Mesodermal cell (in vitro differentiated cells): ENCODE data around the gene MAN2A2.
"Not testable (repeated sequence)": the region's sequence is repeated elsewhere in the genome, so short reads cannot be mapped to it uniquely, and the experiment has no call there.

Experiments
- H3K27ac ChIP-seq: 2 replicates; pipeline ENCODE4 v1.7.0; 2013; ENCODE audit warnings: mild to moderate bottlenecking, low read depth, low read length, moderate library complexity; ENCODE audit not compliant: severe bottlenecking
- H3K36me3 ChIP-seq: 2 replicates; pipeline ENCODE4 v1.7.1; 2013; ENCODE audit warnings: mild to moderate bottlenecking, low read length, moderate library complexity; ENCODE audit not compliant: control insufficient read depth, insufficient read depth
- H3K4me1 ChIP-seq: one replicate; pipeline ENCODE4 v1.7.1; 2013; ENCODE audit warnings: mild to moderate bottlenecking, low read length; ENCODE audit not compliant: insufficient read depth, control insufficient read depth, poor library complexity, severe bottlenecking
- H3K4me3 ChIP-seq: 2 replicates; pipeline ENCODE4 v1.7.0; 2013; ENCODE audit warnings: low read length, control low read depth, mild to moderate bottlenecking; ENCODE audit not compliant: insufficient read depth, poor library complexity, severe bottlenecking; ENCODE audit errors: extremely low read depth
- H3K9me3 ChIP-seq: 2 replicates; pipeline ENCODE4 v1.7.1; 2013; ENCODE audit warnings: mild to moderate bottlenecking, low read length, moderate library complexity; ENCODE audit not compliant: control insufficient read depth
- WGBS, 2 experiments: methylation state at CpG; one replicate each; pipeline ENCODE4 v1.1.5; 2013; ENCODE audit warnings: missing lambda C conversion rate in 2 of 2; ENCODE audit not compliant: insufficient coverage in 2 of 2; 5-methylcytosine and 5-hydroxymethylcytosine counted together

MAN2A2 gene

DNA sequence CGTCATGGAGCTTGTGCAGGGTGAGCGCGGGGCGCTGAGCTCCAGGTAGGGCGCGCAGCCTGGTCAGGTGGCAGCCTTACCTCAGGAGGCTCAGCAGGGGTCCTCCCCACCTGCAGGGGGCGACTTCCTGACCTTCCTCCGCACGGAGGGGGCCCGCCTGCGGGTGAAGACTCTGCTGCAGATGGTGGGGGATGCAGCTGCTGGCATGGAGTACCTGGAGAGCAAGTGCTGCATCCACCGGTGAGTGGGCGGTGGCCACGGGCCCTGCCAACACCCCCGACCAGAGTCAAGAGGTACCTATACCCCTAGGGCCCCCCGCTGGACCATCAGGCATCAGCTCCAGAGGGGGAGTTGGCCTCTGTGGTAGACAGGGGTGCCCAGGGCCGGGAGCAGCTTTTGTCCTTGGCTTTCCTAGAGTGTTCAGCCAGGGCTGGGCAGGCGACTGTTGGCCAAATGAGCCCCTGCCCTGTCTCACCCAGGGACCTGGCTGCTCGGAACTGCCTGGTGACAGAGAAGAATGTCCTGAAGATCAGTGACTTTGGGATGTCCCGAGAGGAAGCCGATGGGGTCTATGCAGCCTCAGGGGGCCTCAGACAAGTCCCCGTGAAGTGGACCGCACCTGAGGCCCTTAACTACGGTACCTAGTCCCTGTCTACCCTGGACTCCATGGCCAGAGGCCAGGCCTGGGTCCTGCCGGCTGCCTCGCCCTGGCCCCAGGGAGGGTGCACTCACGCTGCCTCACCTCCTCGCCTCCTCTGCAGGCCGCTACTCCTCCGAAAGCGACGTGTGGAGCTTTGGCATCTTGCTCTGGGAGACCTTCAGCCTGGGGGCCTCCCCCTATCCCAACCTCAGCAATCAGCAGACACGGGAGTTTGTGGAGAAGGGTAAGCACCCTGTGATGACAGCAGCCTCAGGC is 9.7 kb upstream of the MAN2A2 start:
- 95 to 96% methylated on average over 28 to 29 of the region's 33 CpGs for WGBS, 2 experiments
- no peaks in the 10 kb centered on the region for H3K9me3 ChIP-seq

DNA sequence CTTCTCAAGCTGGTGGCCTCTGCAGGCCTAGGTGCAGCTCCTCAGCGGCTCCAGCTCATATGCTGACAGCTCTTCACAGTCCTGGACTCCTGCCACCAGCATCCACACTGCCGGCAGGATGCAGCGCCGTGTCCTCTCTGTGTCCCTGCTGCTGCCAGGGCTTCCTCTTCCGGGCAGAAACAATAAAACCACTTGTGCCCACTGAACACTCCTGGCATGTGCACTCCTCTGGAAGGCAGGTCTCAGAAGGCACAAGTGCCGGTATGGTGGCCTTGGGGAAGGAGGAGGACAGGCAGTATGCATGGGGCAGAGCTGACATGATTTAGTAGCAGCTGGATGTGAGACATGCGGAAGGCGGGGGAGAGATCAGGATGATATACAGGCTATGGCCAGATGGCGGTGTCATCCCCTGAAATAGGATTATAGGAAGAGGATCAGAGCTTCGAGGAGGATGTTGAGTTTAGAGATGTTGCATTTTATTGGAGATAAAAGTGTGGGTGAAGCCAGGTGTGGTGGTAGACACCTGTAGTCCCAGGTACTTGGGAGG is 7.5 kb upstream of the MAN2A2 start:
- H3K27ac ChIP-seq: no peak overlapping the region
- 86 to 91% methylated on average over 5 to 8 of the region's 10 CpGs for WGBS, 2 experiments
- H3K4me3 ChIP-seq: no peak overlapping the region
- no peaks in the 10 kb centered on the region for H3K9me3 ChIP-seq
- peaks cover 39% of the 10 kb centered on the region for H3K36me3 ChIP-seq
- H3K4me1 ChIP-seq: no peaks in the 10 kb centered on the region

More for the DNA sequence above, 9.7 kb upstream of the MAN2A2 start:
- H3K27ac ChIP-seq: no peak overlapping the region
- no peak overlapping the region for H3K4me3 ChIP-seq
- H3K4me1 ChIP-seq: no peaks in the 10 kb centered on the region
- peaks cover 49% of the 10 kb centered on the region for H3K36me3 ChIP-seq

DNA sequence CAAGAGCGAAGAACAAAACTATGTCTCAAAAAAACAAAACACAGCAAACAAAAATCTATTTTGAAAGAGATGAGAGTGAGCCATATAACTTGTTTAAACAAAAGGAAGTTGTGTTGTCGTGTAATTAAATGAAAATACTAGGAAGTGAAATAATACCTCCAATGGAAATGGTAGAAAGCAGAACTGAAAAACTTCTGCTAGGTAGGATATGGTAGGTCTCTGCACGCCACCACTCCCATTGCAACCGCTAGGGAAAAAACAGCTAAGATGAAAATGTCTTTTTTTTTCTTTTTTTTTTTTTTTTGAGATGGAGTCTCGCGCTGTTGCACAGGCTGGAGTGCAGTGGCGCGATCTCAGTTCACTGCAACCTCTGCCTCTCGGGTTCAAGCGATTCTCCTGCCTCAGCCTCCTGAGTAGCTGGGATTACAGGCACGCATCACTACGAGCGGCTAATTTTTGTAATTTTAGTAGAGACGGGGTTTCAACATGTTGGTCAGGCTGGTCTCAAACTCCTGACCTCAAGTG is 5.9 kb upstream of the MAN2A2 start:
- 85 to 97% methylated on average over 7 to 13 of the region's 14 CpGs for WGBS, 2 experiments
- not testable (repeated sequence) for H3K4me1 ChIP-seq, H3K9me3 ChIP-seq, H3K27ac ChIP-seq, H3K4me3 ChIP-seq
- peaks cover 31% of the 10 kb centered on the region for H3K36me3 ChIP-seq

DNA sequence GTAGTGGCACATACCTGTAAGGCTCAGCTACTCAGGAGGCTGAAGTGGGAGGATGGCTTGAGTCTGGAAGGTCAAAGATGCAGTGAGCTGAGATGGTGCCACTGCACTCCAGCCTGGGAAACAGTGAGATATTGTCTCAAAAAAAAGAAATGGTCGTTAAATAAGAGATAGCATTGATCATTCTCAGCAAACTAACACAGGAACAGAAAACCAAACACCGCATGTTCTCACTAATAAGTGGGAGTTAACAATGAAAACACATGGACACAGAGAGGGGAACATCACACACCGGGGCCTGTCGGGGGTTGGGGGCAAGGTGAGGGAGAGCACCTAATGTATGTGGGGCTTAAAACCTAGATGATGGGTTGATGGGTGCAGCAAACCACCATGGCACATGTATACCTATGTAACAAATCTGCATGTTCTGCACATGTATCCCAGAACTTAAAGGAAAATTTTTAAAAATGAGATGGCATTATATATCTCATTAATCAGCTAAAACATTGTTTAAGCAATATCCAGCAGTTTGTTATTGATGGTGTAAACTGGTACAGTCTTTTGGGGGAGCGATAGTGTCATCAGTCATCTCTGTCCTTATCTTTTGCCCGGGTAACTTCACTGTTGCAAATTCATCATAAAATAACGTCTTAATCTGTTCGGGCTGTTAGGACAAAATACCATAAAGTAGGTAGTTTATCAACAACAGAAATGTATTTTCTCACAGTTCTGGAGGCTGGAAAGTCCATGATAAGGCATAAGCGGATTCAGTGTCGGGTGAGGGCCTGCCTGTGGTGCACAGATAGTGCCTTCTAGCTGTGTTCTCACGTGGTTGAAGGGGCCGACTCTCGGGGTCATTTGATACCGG is 1.7 kb upstream of the MAN2A2 start:
- Histone ChIP-seq H3K4me3 (peak overlapping the region; percentile 49), H3K9me3 (no peaks in the 10 kb centered on the region), H3K27ac (no peak overlapping the region), H3K36me3 (peaks cover 14% of the 10 kb centered on the region), H3K4me1 (no peaks in the 10 kb centered on the region)
- WGBS, 2 experiments: 81 to 89% methylated on average over 2 to 6 of the region's 14 CpGs

DNA sequence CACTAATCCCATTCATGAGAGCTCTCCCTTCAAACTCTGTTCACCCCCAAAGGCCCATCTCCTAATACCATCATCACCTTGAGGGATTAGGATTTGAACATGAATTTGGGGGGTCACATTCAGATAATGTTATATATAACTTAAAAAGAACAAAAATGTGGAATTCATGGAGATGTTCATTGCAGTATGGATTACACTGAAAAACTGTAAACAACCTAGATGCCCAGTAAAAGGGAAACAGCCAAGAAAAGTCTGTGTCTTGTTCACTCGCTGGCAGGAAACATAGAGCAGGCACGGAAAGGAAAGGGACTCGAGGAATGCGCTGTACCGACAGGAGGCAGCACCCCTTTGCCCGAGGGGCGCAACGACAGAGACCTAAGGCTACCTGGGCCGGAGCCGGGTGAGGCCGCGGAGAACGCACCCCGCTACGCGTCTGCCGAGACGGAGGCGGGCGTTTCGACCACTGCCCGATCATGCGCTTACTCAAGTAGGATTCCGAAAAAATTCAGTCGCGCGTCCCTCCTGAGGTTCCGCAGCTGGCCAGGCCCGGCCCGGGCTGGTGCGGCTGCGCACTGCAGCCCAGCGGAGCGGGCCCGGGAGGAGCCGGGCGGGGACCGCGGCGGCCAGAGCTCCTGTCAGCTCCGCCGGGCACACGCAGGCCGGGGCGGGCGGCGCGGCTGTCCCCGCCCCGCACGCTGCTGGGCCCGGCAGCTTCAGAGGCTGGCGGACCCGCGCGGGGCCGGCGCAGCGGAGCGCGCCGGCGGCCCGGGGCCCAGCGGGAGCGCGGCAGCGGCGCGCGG is 862 bp upstream of the MAN2A2 start:
- peak overlapping the region; percentile 36 for H3K27ac ChIP-seq
- WGBS, 2 experiments: 0 to 1% methylated on average over 57 of the region's 71 CpGs
- peaks cover 21% of the 10 kb centered on the region for H3K36me3 ChIP-seq
- H3K4me3 ChIP-seq: peak overlapping the region; percentile 49
- H3K9me3 ChIP-seq: no peaks in the 10 kb centered on the region
- no peaks in the 10 kb centered on the region for H3K4me1 ChIP-seq

DNA sequence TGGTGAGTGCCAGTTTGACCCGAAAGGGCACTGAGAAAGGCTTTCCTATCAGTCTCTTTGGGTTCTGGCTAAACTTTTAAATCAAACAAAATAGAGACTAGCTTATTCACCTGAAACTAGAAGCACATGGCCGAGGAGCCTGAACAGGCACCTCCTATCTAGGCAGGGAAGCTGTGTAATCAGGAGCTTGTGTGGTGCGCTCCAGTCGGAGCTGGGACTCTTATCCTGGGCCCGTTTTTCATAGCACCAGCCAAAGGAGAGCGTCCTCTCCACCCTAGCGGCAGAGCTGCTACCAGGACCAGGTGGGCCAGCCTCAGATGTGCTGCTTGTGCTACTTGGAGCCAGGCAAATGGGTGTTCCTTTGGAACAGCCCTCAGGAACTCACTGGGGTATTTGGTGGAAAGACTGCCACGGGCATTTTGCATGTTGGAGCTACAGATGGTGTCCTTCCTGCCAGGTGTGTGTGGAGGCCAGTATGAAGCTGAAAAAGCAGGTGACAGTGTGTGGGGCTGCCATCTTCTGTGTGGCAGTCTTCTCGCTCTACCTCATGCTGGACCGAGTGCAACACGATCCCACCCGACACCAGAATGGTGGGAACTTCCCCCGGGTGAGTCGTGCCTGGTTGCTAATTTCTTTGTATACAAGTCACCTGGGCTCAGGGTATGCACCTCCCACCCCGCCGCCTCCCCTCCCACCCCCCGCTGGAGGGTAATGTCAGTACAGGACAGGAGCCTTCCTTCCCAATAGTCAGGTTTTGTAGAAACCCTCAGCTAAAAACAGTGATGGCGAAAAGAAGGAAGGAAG is 833 bp downstream of the MAN2A2 start:
- WGBS, 2 experiments: 20 to 48% methylated on average over 10 to 11 of the region's 18 CpGs
- Histone ChIP-seq H3K9me3 (no peaks in the 10 kb centered on the region), H3K4me3 (peak overlapping the region; percentile 56), H3K4me1 (no peaks in the 10 kb centered on the region), H3K27ac (no peak overlapping the region), H3K36me3 (peaks cover 27% of the 10 kb centered on the region)

DNA sequence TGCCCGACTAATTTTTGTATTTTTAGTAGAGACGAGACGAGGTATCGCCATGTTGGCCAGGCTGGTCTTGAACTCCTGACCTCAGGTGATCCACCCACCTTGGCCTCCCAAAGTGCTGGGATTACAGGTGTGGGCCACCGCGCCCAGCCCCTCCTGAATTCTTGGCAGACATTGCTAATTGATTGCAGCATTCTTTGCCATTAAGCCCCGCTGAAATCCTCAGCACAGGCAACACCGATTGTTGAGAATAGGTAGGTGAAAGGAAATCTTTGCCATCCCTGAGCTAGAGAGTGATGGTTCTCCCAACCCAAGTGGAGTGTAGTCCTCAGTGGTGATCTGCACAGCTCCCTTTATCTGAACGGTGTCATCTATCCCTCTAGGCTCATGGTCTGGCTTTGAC is 1.6 kb downstream of the MAN2A2 start:
- Histone ChIP-seq H3K36me3 (peaks cover 32% of the 10 kb centered on the region), H3K4me3 (no peak overlapping the region), H3K27ac (no peak overlapping the region), H3K4me1 (no peaks in the 10 kb centered on the region), H3K9me3 (no peaks in the 10 kb centered on the region)
- 91 to 100% methylated on average over 6 to 7 of the region's 9 CpGs for WGBS, 2 experiments

DNA sequence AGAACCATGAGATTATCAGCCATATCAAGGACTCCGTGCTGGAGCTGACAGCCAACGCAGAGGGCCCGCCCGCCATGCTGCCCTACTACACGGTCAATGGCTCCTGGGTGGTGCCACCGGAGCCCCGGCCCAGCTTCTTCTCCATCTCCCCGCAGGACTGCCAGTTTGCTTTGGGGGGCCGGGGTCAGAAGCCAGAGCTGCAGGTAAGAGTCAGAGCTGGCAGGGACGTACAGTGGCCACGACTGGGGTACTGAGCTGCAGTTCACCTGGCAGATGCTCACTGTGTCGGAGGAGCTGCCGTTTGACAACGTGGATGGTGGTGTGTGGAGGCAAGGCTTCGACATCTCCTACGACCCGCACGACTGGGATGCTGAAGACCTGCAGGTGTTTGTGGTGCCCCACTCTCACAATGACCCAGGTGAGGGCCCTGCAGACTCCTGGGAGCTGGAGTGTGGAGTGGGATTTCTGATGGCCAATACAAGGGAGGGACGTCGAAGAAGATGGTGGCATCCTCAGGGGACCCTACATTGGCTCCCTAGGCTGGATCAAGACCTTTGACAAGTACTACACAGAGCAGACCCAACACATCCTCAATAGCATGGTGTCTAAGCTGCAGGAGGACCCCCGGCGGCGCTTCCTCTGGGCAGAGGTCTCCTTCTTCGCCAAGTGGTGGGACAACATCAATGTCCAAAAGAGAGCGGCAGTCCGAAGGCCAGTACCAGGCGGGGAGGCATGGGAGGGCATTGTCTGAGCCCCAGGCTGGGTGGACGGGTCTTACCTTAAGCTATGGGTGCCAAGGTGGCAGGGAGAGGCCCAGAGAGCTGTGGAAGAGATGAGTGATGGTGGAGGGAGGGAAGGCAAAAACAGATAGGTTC is 2.4 kb downstream of the MAN2A2 start:
- Histone ChIP-seq H3K4me1 (no peaks in the 10 kb centered on the region), H3K9me3 (no peaks in the 10 kb centered on the region), H3K4me3 (no peak overlapping the region), H3K36me3 (peaks cover 34% of the 10 kb centered on the region), H3K27ac (no peak overlapping the region)
- 96% methylated on average over 26 of the region's 28 CpGs for WGBS, 2 experiments
